ENCODE data around the gene PLEKHG5. TPM values are rescaled to one million over a fixed set of nuclear protein-coding genes. Genes with fewer than 3 reads are reported as not detected.
A peak's percentile ranks its signal among the peaks of the same experiment; 100 is the strongest.
"Not testable (repeated sequence)": the region's sequence is repeated elsewhere in the genome, so short reads cannot be mapped to it uniquely, and the experiment has no call there.

Gene PLEKHG5
- polyA plus RNA-seq, 2 of the 4 experiments (the other 2 are of a cell fraction): 0.84 to 3.1 TPM

DNA sequence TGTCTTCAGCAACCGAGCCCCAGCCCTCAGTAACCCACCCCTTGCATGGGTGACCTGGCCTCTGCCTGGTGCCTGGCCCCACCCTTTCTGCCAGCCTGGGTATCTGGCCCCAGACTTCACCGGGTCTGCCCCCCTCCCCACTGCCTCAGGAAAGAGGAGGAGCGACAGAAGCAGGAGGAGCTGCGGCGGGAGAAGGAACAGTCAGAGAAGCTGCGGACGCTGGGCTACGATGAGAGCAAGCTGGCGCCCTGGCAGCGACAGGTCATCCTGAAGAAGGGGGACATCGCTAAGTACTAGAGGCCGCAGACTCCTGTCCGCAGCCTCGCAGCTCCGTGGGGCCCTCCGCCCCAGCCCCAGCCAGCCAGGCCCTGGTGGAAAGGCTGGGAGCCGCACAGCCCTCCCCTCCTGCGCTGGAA, 31.6 kb downstream of the PLEKHG5 start:
- H3K4me2 ChIP-seq: no peak overlapping the region
- ATAC-seq: no peak
- H3K27ac ChIP-seq: no peak overlapping the region
- FAIRE-seq: no peak
- CTCF ChIA-PET: interaction anchor here (1.2 to 1.7 kb wide), 4 partner anchors 14 to 117 kb away, joined by 3 to 5 read pairs (median 4); no protein-coding TSS in a partner anchor
- POLR2A ChIA-PET: no interaction called here
- WGBS (ENCODE audit: missing lambda C conversion rate): 83% methylated on average over 14 of the region's 18 CpGs
- no peaks in the 10 kb centered on the region for H3K9me3 ChIP-seq
- no peak overlapping the region for H3K4me3 ChIP-seq
- TF ChIP-seq, protein P1, sequence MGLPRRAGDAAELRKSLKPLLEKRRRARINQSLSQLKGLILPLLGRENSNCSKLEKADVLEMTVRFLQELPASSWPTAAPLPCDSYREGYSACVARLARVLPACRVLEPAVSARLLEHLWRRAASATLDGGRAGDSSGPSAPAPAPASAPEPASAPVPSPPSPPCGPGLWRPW (IDR thresholded peaks at IDR 0.05): no peak
- TF ChIP-seq TFCP2L1 (CRISPR knock-in tag; IDR thresholded peaks at IDR 0.05) (no peak), ZFP36 (IDR thresholded peaks at IDR 0.05; ENCODE audit: borderline replicate concordance, partially characterized antibody) (no peak), KDM1A (IDR thresholded peaks at IDR 0.05; ENCODE audit: low read depth) (no peak), SMC3 (IDR thresholded peaks at IDR 0.05) (no peak), RFX5 (IDR thresholded peaks at IDR 0.05) (no peak), FOXS1 (CRISPR knock-in tag; IDR thresholded peaks at IDR 0.05) (no peak), MAFK (IDR thresholded peaks at IDR 0.05; ENCODE audit: partially characterized antibody) (no peak), RAD21 (conservative IDR thresholded peaks at IDR 0.05 in 1 of 2, IDR thresholded peaks at IDR 0.05 in 1 of 2) (no peak)
- DNase-seq (ENCODE audit: low read depth in 1 of 2, low spot score in 1 of 2): no peak
- H3K4me1 ChIP-seq: no peaks in the 10 kb centered on the region; the same call in 2 of the 3 replicates

DNA sequence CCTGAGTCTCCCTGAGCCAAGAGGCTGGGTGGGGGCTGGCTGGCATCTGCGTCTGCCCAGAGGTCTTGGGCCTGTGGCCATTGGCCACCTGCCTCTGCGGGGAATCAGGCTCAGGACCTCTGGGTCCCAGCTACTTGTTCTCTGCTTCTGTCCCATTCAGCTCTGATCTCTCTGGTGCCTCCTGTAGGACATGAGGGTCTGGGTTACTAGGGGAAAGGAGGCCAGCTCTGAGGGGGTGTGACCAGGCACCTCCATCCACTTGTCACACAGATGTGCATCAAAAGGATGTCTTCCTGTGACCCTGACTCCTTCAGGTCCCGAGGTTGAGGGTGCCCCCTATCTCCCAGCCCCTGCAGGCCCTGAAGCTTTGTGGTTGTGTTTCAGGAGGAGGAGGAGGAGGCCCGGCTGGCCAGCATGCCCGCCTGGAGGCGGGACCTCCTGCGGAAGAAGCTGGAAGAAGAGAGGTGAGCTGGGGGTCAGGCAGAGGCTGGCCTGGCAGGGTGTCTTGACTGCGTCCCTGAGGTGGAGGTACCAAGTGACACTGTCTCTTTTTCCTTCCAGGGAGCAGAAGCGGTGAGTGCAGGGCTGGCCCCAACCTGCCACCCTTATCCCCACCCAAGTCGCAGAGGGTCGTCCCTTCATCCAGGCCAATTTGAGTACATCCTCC, 34.5 kb downstream of the PLEKHG5 start:
- TF ChIP-seq EHF (CRISPR knock-in tag; IDR thresholded peaks at IDR 0.05): no peak
- no peak for TF ChIP-seq CBX2 (IDR thresholded peaks at IDR 0.05; ENCODE audit: borderline replicate concordance, low read depth)
- Histone ChIP-seq H3K4me1 (no peaks in the 10 kb centered on the region), H3K27ac (no peak overlapping the region), H3K9me3 (no peaks in the 10 kb centered on the region), H3K4me3 (no peak overlapping the region), H3K4me2 (no peak overlapping the region)
- DNase-seq (ENCODE audit: low read depth in 1 of 2, low spot score in 1 of 2) (no peak), ATAC-seq (peak; percentile 23 to 57; a peak in 3 of 6 replicates), FAIRE-seq (no peak)
- WGBS (ENCODE audit: missing lambda C conversion rate): 81% methylated on average over 3 of the region's 11 CpGs
- POLR2A ChIA-PET: no interaction called here
- CTCF ChIA-PET: interaction anchor here (0.7 kb wide), 1 partner anchor 95 kb away, joined by 3 read pairs; no protein-coding TSS in a partner anchor

DNA sequence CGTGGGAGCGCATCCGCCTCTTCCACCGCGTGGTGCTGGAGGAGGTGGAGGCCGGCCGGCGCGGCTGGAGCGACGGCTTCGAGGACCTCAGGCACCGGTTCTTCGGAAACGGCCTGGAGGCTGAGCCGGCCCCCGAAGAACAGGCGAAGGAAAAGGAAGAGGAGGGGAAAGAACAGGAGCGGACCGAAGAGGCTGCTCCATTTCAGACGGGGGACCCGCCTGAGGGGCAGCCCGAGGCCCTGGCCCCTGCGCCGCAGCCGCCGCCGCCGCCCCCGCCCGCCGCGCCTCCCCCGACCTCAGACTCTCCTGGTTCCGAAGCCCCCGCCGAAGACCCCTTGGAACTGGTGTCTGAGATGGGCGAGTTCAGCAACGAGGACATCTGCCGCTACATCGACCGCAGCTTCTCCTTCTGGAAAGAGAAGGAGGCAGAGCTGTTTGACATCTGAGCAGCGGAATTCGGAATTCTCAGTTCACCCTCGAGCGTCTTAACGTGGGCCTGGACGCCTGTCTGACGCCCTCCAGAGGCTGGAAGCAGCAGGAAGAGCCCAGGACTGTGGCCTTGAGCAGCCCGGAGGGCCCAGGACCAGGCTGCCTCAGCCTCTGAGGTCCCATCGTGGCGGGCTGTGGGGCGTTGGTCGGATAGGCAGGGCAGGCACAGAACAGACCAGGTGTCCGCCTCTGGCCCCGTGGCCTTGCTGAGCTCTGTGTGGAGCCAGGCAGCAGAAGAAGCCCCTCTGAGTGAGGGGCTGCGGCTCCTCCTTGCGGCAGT, 35.5 kb downstream of the PLEKHG5 start:
- POLR2A ChIA-PET: not testable (repeated sequence)

DNA sequence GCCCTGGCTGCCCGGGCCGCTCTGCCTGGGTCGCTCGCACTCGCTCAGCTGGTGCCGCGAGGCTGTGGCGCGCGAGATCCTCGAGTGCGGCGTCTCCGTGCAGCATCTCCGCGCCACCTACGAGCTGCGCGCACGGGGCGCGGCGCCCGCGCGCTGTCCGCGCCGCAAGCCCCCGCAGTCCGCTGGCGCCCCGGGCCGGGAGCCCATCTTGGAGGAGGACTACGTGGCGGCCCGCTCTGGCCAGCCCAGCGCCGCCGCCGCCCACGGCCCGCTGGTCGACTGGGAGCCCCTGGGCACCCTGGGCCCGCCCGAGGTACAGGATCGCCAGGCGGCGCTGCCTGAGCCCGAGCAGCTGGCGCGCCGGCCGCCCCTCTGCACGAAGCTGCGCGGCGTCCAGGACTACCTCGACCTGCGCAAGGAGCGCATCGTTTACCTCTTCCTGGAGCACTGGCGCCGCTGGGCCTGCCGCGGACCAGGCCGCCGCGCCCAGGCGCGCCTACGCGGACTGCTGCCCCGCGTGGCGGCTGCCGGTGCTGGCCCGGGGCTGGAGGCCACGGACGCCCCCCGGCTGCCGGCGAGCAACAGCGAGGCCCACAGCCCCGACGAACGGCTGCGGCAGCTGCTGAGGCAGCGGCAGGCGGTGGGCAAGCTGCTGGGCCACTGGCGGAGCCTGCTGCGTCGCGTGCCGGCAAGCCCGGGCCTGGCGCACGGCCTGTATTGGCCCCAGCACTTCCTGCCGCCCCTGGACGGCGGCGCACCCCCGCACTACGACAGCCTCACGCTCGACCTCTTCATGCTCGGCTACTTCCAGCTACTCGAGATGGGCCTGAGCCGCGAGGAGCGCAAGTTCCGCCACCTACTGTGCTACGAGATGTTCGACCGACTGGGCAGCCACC, 36.4 kb downstream of the PLEKHG5 start:
- DNase-seq (ENCODE audit: low read depth in 1 of 2, low spot score in 1 of 2) (no peak), FAIRE-seq (no peak), ATAC-seq (no peak)
- Histone ChIP-seq H3K4me3 (no peak overlapping the region), H3K27ac (no peak overlapping the region), H3K9me3 (no peaks in the 10 kb centered on the region), H3K4me1 (0 out of 3 replicates have a peak, but pooled peaks cover 2% of the 10 kb centered on the region), H3K4me2 (no peak overlapping the region)
- POLR2A ChIA-PET: no interaction called here
- CTCF ChIA-PET: interaction anchor here (1.0 to 1.1 kb wide), 2 partner anchors 10 to 17 kb away, joined by 3 read pairs; no protein-coding TSS in a partner anchor
- WGBS (ENCODE audit: missing lambda C conversion rate): 52% methylated on average over 16 of the region's 115 CpGs
- TF ChIP-seq EHMT2 (IDR thresholded peaks at IDR 0.05; ENCODE audit: low read depth) (no peak), RFX5 (IDR thresholded peaks at IDR 0.05) (no peak), FOSB (CRISPR knock-in tag; IDR thresholded peaks at IDR 0.05) (no peak), HDAC2 (IDR thresholded peaks at IDR 0.05) (no peak), GATA3 (IDR thresholded peaks at IDR 0.05; ENCODE audit: borderline replicate concordance) (no peak), MAFK (IDR thresholded peaks at IDR 0.05; ENCODE audit: partially characterized antibody) (no peak), HEYL (CRISPR knock-in tag; IDR thresholded peaks at IDR 0.05) (no peak), SREBF2 (IDR thresholded peaks at IDR 0.05) (no peak), FOXS1 (CRISPR knock-in tag; IDR thresholded peaks at IDR 0.05) (no peak), POLR2A (IDR thresholded peaks at IDR 0.05; ENCODE audit: low read length) (no peak), NPAS2 (CRISPR knock-in tag; IDR thresholded peaks at IDR 0.05; ENCODE audit: borderline replicate concordance) (no peak)
- TF ChIP-seq, protein P2, sequence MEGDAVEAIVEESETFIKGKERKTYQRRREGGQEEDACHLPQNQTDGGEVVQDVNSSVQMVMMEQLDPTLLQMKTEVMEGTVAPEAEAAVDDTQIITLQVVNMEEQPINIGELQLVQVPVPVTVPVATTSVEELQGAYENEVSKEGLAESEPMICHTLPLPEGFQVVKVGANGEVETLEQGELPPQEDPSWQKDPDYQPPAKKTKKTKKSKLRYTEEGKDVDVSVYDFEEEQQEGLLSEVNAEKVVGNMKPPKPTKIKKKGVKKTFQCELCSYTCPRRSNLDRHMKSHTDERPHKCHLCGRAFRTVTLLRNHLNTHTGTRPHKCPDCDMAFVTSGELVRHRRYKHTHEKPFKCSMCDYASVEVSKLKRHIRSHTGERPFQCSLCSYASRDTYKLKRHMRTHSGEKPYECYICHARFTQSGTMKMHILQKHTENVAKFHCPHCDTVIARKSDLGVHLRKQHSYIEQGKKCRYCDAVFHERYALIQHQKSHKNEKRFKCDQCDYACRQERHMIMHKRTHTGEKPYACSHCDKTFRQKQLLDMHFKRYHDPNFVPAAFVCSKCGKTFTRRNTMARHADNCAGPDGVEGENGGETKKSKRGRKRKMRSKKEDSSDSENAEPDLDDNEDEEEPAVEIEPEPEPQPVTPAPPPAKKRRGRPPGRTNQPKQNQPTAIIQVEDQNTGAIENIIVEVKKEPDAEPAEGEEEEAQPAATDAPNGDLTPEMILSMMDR (IDR thresholded peaks at IDR 0.05): no peak
- TF ChIP-seq, protein P3, sequence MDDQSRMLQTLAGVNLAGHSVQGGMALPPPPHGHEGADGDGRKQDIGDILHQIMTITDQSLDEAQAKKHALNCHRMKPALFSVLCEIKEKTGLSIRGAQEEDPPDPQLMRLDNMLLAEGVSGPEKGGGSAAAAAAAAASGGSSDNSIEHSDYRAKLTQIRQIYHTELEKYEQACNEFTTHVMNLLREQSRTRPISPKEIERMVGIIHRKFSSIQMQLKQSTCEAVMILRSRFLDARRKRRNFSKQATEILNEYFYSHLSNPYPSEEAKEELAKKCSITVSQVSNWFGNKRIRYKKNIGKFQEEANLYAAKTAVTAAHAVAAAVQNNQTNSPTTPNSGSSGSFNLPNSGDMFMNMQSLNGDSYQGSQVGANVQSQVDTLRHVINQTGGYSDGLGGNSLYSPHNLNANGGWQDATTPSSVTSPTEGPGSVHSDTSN (IDR thresholded peaks at IDR 0.05): no peak
- TF ChIP-seq, protein P4, sequence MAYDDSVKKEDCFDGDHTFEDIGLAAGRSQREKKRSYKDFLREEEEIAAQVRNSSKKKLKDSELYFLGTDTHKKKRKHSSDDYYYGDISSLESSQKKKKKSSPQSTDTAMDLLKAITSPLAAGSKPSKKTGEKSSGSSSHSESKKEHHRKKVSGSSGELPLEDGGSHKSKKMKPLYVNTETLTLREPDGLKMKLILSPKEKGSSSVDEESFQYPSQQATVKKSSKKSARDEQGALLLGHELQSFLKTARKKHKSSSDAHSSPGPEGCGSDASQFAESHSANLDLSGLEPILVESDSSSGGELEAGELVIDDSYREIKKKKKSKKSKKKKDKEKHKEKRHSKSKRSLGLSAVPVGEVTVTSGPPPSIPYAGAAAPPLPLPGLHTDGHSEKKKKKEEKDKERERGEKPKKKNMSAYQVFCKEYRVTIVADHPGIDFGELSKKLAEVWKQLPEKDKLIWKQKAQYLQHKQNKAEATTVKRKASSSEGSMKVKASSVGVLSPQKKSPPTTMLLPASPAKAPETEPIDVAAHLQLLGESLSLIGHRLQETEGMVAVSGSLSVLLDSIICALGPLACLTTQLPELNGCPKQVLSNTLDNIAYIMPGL (CRISPR knock-in tag; IDR thresholded peaks at IDR 0.05; ENCODE audit: borderline replicate concordance): no peak

More for the DNA sequence above, 35.5 kb downstream of the PLEKHG5 start:
- not testable (repeated sequence) for H3K4me1 ChIP-seq; FAIRE-seq; H3K4me3 ChIP-seq; H3K9me3 ChIP-seq; H3K4me2 ChIP-seq; H3K27ac ChIP-seq; DNase-seq (ENCODE audit: low read depth in 1 of 2, low spot score in 1 of 2)
- CTCF ChIA-PET: interaction anchor here (1.0 to 1.1 kb wide), 2 partner anchors 10 to 16 kb away, joined by 3 read pairs; no protein-coding TSS in a partner anchor
- peak in 1 of 2 experiments; percentile 54; a peak in 3 of 6 replicates for ATAC-seq
- 65% methylated on average over 18 of the region's 58 CpGs for WGBS (ENCODE audit: missing lambda C conversion rate)
